ENCODE results near the gene LATS2.

DNA sequence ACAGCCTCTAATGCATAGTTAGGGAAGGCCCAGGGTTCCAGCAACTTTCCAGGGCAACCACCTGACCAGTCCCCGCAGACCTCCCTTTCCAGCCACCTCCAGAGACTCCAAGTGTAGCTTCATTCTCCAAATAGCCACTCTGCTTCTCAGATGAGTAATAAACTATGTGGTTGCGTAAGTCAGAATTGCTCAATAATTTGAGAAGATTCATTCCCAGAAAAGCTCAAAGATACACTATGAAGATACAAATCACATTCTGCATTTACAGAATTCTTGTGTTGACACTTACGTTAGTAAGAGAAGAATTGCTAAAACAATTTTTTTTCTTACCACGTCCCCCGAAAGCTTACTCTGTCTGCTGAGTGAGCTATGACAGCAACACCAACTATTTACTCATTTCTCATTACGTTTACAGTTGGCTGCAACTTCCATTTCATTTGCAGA lies 8.2 kb upstream of the LATS2 start:
- TF ChIP-seq, protein P1, sequence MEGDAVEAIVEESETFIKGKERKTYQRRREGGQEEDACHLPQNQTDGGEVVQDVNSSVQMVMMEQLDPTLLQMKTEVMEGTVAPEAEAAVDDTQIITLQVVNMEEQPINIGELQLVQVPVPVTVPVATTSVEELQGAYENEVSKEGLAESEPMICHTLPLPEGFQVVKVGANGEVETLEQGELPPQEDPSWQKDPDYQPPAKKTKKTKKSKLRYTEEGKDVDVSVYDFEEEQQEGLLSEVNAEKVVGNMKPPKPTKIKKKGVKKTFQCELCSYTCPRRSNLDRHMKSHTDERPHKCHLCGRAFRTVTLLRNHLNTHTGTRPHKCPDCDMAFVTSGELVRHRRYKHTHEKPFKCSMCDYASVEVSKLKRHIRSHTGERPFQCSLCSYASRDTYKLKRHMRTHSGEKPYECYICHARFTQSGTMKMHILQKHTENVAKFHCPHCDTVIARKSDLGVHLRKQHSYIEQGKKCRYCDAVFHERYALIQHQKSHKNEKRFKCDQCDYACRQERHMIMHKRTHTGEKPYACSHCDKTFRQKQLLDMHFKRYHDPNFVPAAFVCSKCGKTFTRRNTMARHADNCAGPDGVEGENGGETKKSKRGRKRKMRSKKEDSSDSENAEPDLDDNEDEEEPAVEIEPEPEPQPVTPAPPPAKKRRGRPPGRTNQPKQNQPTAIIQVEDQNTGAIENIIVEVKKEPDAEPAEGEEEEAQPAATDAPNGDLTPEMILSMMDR (IDR thresholded peaks at IDR 0.05; ENCODE audit: insufficient read depth, low read length): no peak
- no peak for TF ChIP-seq POLR2AphosphoS5 (IDR thresholded peaks at IDR 0.05; ENCODE audit: low read depth)
- no peak for TF ChIP-seq SPI1 (IDR thresholded peaks at IDR 0.05; ENCODE audit: borderline replicate concordance, low read depth)
- TF ChIP-seq, protein P2, sequence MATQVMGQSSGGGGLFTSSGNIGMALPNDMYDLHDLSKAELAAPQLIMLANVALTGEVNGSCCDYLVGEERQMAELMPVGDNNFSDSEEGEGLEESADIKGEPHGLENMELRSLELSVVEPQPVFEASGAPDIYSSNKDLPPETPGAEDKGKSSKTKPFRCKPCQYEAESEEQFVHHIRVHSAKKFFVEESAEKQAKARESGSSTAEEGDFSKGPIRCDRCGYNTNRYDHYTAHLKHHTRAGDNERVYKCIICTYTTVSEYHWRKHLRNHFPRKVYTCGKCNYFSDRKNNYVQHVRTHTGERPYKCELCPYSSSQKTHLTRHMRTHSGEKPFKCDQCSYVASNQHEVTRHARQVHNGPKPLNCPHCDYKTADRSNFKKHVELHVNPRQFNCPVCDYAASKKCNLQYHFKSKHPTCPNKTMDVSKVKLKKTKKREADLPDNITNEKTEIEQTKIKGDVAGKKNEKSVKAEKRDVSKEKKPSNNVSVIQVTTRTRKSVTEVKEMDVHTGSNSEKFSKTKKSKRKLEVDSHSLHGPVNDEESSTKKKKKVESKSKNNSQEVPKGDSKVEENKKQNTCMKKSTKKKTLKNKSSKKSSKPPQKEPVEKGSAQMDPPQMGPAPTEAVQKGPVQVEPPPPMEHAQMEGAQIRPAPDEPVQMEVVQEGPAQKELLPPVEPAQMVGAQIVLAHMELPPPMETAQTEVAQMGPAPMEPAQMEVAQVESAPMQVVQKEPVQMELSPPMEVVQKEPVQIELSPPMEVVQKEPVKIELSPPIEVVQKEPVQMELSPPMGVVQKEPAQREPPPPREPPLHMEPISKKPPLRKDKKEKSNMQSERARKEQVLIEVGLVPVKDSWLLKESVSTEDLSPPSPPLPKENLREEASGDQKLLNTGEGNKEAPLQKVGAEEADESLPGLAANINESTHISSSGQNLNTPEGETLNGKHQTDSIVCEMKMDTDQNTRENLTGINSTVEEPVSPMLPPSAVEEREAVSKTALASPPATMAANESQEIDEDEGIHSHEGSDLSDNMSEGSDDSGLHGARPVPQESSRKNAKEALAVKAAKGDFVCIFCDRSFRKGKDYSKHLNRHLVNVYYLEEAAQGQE (IDR thresholded peaks at IDR 0.05; ENCODE audit: insufficient replicate concordance, low read depth): no peak
